Lower leg skin (tissue), 3 donors: Measurements from ENCODE around the gene RGMA.

Source experiments
- CTCF ChIP-seq, 3 donors: fragments of 450-650 bp; IDR thresholded peaks; one replicate each; pipeline ENCODE4 v1.5.1; 2016; ENCODE audit warnings: antibody characterized with exemption in 3 of 3, mild to moderate bottlenecking in 3 of 3, moderate library complexity in 2 of 3
- POLR2A ChIP-seq, 2 donors: fragments of 450-650 bp; IDR thresholded peaks; one replicate each; pipeline ENCODE4 v1.6.1; 2016 to 2017; ENCODE audit warnings: antibody characterized with exemption in 2 of 2, mild to moderate bottlenecking in 1 of 2, moderate library complexity in 1 of 2

DNA sequence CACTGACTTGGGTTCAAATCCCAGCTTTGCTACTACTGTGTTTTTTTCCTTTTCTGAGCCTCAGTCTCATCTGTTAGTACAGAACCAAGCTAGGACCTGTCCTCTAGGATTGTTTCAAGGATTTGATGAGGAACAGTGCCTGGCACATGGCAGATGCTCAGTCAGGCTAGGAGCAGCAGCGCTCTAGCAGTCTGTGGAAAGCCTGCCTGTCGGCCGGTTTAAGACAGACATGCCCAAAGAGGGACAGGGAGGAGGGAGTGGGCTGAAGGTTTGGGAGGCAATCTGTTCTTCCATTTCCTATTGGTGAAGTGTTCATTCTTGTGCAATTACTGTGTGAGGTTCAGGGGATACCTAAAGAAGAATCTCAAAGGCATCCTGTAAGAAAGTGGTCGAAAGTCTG is 35.1 kb upstream of the RGMA start:
- TF ChIP-seq POLR2A (IDR thresholded peaks at IDR 0.05) (no peak), CTCF (IDR thresholded peaks at IDR 0.05) (no peak)
